ENCODE measurements around the gene BLZF1. TPM values are rescaled to one million over a fixed set of nuclear protein-coding genes. Genes with fewer than 3 reads are reported as not detected.
"Not testable (repeated sequence)": the region's sequence is repeated elsewhere in the genome, so short reads cannot be mapped to it uniquely, and the experiment has no call there.

Gene BLZF1
- total RNA-seq, 1 donor = 44.9 TPM

- no peak for TF ChIP-seq CTCF (IDR thresholded peaks at IDR 0.05; ENCODE audit: insufficient read depth, low read length)
Observed at GRCh38 chr1:169381162-169381561, 13.2 kb downstream of the BLZF1 start.

DNA sequence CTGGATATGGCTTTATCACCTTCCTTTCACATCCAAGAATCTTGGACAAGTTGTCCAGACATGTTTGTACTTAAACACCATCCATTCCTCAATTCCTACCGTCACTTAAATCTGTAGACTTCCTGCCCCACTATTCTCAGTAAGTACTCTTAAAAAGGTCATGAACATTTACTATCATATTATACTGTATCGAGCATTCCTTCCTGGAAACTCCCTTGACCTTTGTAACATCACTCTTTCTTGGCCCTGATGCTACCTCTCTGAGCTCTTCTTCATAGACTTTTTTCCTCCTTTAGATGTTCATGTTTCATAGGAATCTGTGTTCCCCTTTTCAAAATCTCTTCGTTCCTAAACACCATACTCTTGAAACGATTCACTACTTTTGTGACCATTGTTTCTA lies 15.5 kb downstream of the BLZF1 start:
- TF ChIP-seq CTCF (IDR thresholded peaks at IDR 0.05; ENCODE audit: insufficient read depth, low read length) = no peak
- H3K4me3 ChIP-seq (ENCODE audit: low read depth, low read length) = no peak overlapping the region
- no peak for DNase-seq (ENCODE audit: low read depth)

More at GRCh38 chr1:169381162-169381561, 13.2 kb downstream of the BLZF1 start:
- DNase-seq (ENCODE audit: low read depth) = no peak
- H3K4me3 ChIP-seq (ENCODE audit: low read depth, low read length) = no peak overlapping the region

DNA sequence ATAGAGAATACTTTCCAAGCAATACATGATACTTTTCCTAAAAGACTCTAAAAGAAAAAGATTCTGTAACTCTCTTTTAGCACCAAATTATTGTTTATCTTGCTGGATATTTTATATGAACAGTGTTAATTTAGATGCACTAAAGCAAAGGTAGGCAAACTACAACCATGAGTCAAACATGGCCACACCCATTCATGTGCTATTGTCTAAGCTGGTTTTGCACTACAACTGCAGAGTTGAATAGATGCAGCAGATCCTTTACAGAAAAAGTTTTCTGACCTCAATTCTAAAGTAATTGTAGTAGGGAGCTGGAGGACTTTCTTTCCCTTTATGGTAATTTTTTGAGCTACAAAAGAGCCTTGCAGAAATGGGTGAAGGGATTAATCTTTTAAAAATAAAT lies 19.4 kb downstream of the BLZF1 start:
- H3K4me3 ChIP-seq (ENCODE audit: low read depth, low read length) = no peak overlapping the region
- DNase-seq (ENCODE audit: low read depth) = no peak
- no peak for TF ChIP-seq CTCF (IDR thresholded peaks at IDR 0.05; ENCODE audit: insufficient read depth, low read length)

- DNase-seq (ENCODE audit: low read depth) = no peak
- H3K4me3 ChIP-seq (ENCODE audit: low read depth, low read length) = no peak overlapping the region
- TF ChIP-seq CTCF (IDR thresholded peaks at IDR 0.05; ENCODE audit: insufficient read depth, low read length) = no peak
Observed at GRCh38 chr1:169390303-169390702, 22.3 kb downstream of the BLZF1 start.

DNA sequence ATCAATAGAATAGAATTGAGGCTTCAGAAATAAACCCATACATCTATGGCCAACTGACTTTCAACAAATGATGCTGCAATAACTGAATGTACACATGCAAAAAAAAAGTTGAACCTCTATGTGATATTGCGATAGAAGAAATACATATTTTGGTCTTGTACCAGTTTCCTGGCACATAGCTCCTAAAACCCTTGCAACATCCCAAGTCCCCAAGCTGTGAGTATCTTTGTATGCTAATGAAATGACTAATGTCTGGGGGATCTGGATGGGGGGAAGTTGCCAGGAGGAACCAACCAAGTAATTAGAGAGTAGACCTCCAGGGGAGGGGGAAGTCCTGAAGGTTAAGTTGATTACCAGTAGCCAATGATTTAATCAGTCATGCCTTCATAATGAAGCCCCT lies 24.4 kb downstream of the BLZF1 start:
- H3K4me3 ChIP-seq (ENCODE audit: low read depth, low read length) = no peak overlapping the region
- DNase-seq (ENCODE audit: low read depth) = peak; percentile 5
- no peak for TF ChIP-seq CTCF (IDR thresholded peaks at IDR 0.05; ENCODE audit: insufficient read depth, low read length)

DNA sequence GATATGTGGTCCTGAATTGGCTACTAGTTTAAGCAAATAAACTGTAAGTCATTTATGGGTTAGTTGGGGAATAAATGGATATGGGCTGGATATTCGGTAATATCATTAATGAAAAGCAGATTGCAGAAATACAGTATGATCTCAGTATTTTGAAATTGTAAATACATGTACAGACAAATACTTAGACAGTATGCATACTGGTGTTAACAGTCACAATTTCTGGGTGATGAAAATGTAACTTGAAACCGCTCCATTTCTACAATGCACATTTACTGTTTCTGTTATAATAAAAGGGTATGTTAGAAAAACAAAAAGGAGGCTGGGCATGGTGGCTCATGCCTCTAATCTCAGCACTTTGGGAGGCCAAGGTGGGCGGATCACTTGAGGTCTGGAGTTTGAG lies 28.0 kb downstream of the BLZF1 start:
- TF ChIP-seq CTCF (IDR thresholded peaks at IDR 0.05; ENCODE audit: insufficient read depth, low read length) = no peak
- DNase-seq (ENCODE audit: low read depth) = no peak
- no peak overlapping the region for H3K4me3 ChIP-seq (ENCODE audit: low read depth, low read length)

- DNase-seq (ENCODE audit: low read depth); H3K4me3 ChIP-seq (ENCODE audit: low read depth, low read length): not testable (repeated sequence)
Observed at GRCh38 chr1:169402578-169402977, 34.6 kb downstream of the BLZF1 start.

DNA sequence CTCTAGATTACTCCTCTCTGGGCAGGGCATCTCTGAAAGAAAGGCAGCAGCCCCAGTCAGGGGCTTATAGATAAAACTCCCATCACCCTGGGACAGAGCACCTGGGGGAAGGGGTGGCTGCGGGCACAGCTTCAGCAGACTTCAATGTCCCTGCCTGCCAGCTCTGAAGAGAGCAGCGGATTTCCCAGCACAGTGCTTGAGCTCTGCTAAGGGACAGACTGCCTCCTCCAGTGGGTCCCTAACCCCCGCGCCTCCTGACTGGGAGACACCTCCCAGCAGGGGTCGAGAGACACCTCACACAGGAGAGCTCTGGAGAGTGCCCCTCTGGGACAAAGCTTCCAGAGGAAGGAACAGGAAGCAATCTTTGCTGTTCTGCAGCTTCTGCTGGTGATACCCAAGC lies 40.3 kb downstream of the BLZF1 start:
- DNase-seq (ENCODE audit: low read depth); H3K4me3 ChIP-seq (ENCODE audit: low read depth, low read length): not testable (repeated sequence)
